ENCODE results near the gene PTPRCAP. TPM values are rescaled to one million over a fixed set of nuclear protein-coding genes. Genes with fewer than 3 reads are reported as not detected.

The PTPRCAP gene
- total and polyA plus RNA-seq, 2 experiments from 2014 or later, result 3.3 to 3.5 TPM

- no peak for ATAC-seq
- Mint-ChIP-seq H3K36me3 (ENCODE audit: low read depth) (no peaks in the 10 kb centered on the region), H3K27me3 (ENCODE audit: insufficient read depth, low read depth, poor library complexity) (peaks cover 33% of the 10 kb centered on the region), H3K9me3 (no peaks in the 10 kb centered on the region), H3K27ac (no peak overlapping the region), H3K4me1 (peaks cover 29% of the 10 kb centered on the region), H3K4me3 (no peak overlapping the region)
- H2AFZ ChIP-seq, result no peak overlapping the region
- H3K79me2 ChIP-seq (replicated peaks; ENCODE audit: insufficient read depth), result no peaks in the 10 kb centered on the region
- peaks cover 15% of the 10 kb centered on the region; the same call in 1 of the 2 replicates for H3K4me1 ChIP-seq (ENCODE audit: insufficient read depth)
- no peak overlapping the region for H3K4me2 ChIP-seq
- no peak overlapping the region for H3K27ac ChIP-seq (ENCODE audit: low read depth)
- no peaks in the 10 kb centered on the region for H4K20me1 ChIP-seq (replicated peaks; ENCODE audit: insufficient read depth)
- no peak for TF ChIP-seq REST (IDR thresholded peaks at IDR 0.05; ENCODE audit: unreplicated experiment)
- no peak for TF ChIP-seq NANOG (IDR thresholded peaks at IDR 0.05; ENCODE audit: borderline replicate concordance)
- TF ChIP-seq CREB1 (CRISPR knock-in tag; IDR thresholded peaks at IDR 0.05; ENCODE audit: low read depth), result no peak
- TF ChIP-seq STAT1 (IDR thresholded peaks at IDR 0.05; ENCODE audit: unreplicated experiment), result no peak
- TF ChIP-seq POLR2AphosphoS5 (IDR thresholded peaks at IDR 0.05; ENCODE audit: low read depth), result no peak
- no peak for TF ChIP-seq EZH2phosphoT487 (IDR thresholded peaks at IDR 0.05; ENCODE audit: unreplicated experiment)
- TF ChIP-seq ZNF462 (CRISPR knock-in tag; IDR thresholded peaks at IDR 0.05), result no peak
- TF ChIP-seq ZNF114 (CRISPR knock-in tag; IDR thresholded peaks at IDR 0.05), result no peak
- TF ChIP-seq ETS1 (IDR thresholded peaks at IDR 0.05), result no peak
- TF ChIP-seq ZNF331 (CRISPR knock-in tag; IDR thresholded peaks at IDR 0.05; ENCODE audit: low read depth), result no peak
- no peak for TF ChIP-seq JUNB (IDR thresholded peaks at IDR 0.05; ENCODE audit: unreplicated experiment)
- TF ChIP-seq EZH2 (IDR thresholded peaks at IDR 0.05; ENCODE audit: low read depth, unreplicated experiment), result no peak
- no peak for TF ChIP-seq CTCF (conservative IDR thresholded peaks at IDR 0.05; ENCODE audit: low read depth in 2 of 2)
- H3K4me3 ChIP-seq, result no peak overlapping the region
- DNase-seq (ENCODE audit: low spot score), result no peak
- peaks cover 11% of the 10 kb centered on the region; the same call in 1 of the 2 replicates for H3K27me3 ChIP-seq (ENCODE audit: insufficient read depth)
- H3K36me3 ChIP-seq (ENCODE audit: insufficient read depth), result no peaks in the 10 kb centered on the region
- H3F3A ChIP-seq (replicated peaks; ENCODE audit: low read depth), result no peaks in the 10 kb centered on the region
- no peaks in the 10 kb centered on the region for H3K9me2 ChIP-seq (ENCODE audit: insufficient read depth)
Measured at GRCh38 chr11:67412495-67413179, 24.8 kb downstream of the PTPRCAP start.
